Hematopoietic multipotent progenitor cell (in vitro differentiated cells): ENCODE measurements around the gene FAM83E. TPM values are rescaled to one million over a fixed set of nuclear protein-coding genes. Genes with fewer than 3 reads are reported as not detected.
"Not testable (repeated sequence)": the region's sequence is repeated elsewhere in the genome, so short reads cannot be mapped to it uniquely, and the experiment has no call there.

ENCODE experiments used
- DNase-seq, 3 donors: peaks; one replicate each; pipeline ENCODE4 v3.0.0-alpha.2; 2011 to 2015; ENCODE audit warnings: low read depth in 2 of 3, low spot score in 2 of 3
- total RNA-seq: library from RNA; depleted of rRNA; stranded (reverse); fragments of >200 nt; gene quantifications from one replicate; pipeline ENCODE4 v1.2.3, GENCODE V29; 2012

The FAM83E gene
- total RNA-seq = 3.2 TPM

DNA sequence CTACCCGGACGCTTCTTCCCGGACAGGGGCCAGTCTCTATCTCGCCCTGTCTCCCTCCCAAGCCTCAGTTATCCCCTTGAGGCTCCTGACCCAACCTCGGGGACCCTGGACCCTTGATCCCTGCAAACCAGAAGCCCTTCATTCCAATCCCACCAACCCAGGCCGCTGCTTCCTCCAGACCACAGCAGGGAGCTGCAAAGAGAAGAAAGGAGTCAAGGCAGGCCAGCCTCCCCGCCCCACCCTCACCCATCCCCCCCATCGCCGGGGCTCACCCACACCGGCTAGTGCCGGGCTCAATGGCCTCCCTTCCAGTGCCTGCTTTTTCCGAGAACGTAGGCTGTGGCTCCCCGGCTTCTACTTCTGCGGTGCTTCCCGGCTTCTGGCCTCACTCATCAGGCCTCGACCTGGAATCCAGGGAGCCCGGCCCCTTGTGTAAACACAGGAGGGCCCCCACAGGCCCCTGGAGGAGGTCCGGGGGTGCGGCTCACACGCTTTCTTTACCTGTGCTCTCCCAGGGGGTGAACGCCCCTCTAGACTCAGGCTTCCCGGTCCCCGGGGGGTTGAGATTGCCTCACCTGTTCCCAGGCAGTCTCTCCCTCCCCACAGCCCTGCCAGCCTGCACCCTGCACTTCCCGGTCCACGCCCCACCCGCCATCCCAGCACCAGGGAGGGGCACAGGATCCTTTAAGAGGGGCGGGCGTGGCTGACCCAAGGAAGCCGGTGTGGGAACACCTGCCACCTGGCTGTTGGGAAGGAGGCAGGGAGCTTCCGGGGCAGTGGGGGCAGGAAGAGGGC lies at the start of gene FAM83E:
TSS of gene FAM83E (minus strand) at position 641 of the 795 bp plus-strand sequence. CDS start 1,704 bp downstream, outside the sequence.
- no peak for DNase-seq

- DNase-seq = no peak
Observed at GRCh38 chr19:48664476-48664875, 49.6 kb upstream of the FAM83E start.

- no peak for DNase-seq
Observed at GRCh38 chr19:48663667-48664066, 48.8 kb upstream of the FAM83E start.

DNA sequence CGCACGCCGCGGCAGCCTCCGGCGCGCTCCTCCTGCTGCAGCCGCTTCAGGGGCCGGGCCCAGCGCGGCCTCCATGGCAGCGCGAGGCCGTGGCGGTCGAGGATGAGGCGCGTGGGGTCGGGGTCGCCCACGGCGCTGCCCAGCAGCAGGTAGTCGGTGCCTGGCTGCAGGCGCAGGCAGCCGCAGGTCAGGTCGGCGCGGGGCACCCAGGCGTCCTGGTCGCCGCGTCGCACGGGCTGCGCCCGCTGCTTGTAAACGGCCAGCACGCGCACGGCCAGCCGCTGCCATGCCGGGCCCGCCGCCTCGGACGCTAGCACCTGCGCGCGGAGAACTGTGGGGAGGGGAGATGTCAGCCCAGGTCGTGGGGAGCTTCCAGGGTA lies 46.8 kb upstream of the FAM83E start:
- DNase-seq = no peak

- DNase-seq = peak; percentile 63 to 95 (median 88)
Observed at GRCh38 chr19:48660852-48661710, 46.2 kb upstream of the FAM83E start.

GRCh38 chr19:48659768-48660167 lies 44.9 kb upstream of the FAM83E start:
- DNase-seq = peak in 1 of 3 donors; percentile 8

DNA sequence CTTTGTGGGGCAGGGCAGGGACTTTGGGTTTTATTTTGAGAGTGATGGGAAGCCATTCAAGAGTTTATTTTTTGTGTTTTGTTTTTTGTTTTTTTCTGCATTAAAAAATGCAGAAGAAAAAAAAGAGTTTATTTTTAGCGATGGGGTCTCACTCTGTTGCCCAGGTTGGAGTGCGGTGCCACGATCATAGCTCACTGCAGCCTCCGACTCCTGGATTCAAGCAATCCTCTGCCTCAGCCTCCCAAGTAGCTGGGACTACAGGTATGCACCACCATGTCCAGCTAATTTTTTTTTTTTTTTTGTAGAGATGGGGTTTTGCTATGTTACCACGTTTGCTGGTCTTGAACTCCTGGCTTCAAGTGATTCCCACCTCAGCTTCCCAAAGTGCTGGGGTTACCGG lies 43.6 kb upstream of the FAM83E start:
- DNase-seq = no peak

- DNase-seq = not testable (repeated sequence)
Observed at GRCh38 chr19:48657828-48658227, 43.0 kb upstream of the FAM83E start.

GRCh38 chr19:48656840-48657474 lies 42.1 kb upstream of the FAM83E start:
- no peak for DNase-seq

DNA sequence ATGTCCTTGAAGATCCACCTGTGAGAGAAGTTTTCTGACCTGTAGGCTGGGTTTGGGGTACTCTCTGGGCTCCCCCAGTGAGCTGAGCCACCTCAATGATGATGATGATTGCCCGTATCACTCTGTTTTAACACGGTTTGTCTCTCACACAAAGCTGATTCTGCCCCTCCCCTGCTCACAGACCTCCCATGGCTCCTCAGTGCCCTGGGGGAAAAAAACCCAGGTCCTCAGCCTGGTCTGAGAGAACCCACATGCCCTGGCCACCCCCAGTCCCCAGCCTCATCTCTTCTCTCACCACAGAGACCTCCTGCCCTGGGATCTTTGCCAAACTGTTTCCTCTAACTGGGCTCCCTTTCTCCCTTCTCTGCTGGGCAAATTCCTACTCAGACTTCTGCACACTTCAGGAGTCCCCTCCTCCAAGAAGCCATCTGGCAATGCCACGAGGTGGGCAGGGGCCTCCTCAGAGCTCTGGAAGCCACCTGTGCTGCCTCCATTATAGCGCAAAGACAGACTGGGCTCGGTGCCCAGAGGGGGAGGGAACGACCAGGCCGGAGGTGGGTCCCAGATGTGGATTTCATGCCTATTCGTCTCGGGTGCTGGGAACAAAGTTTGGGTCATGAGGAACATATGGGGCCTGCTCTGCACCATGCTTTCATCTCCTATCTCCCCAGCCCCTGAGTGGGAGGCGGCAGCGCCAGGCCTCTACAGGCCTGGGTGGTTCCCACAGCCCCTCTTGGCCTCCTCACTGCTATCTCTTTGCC lies 39.6 kb upstream of the FAM83E start:
- DNase-seq = no peak

- DNase-seq = no peak
Observed at GRCh38 chr19:48651683-48652048, 36.8 kb upstream of the FAM83E start.

- DNase-seq = no peak
Observed at GRCh38 chr19:48650974-48651682, 36.3 kb upstream of the FAM83E start.

GRCh38 chr19:48648134-48648533 lies 33.3 kb upstream of the FAM83E start:
- no peak for DNase-seq

- no peak for DNase-seq
Observed at GRCh38 chr19:48646722-48647216, 31.9 kb upstream of the FAM83E start.

GRCh38 chr19:48646001-48646721 lies 31.3 kb upstream of the FAM83E start, which contains the start of gene CA11:
TSS of gene CA11 (minus strand) at chr19:48646187. CDS start at chr19:48645632, 555 bp downstream.
- DNase-seq = peak; percentile 84 to 94 (median 91)

- DNase-seq = no peak
Observed at GRCh38 chr19:48645620-48646000, 30.7 kb upstream of the FAM83E start.

DNA sequence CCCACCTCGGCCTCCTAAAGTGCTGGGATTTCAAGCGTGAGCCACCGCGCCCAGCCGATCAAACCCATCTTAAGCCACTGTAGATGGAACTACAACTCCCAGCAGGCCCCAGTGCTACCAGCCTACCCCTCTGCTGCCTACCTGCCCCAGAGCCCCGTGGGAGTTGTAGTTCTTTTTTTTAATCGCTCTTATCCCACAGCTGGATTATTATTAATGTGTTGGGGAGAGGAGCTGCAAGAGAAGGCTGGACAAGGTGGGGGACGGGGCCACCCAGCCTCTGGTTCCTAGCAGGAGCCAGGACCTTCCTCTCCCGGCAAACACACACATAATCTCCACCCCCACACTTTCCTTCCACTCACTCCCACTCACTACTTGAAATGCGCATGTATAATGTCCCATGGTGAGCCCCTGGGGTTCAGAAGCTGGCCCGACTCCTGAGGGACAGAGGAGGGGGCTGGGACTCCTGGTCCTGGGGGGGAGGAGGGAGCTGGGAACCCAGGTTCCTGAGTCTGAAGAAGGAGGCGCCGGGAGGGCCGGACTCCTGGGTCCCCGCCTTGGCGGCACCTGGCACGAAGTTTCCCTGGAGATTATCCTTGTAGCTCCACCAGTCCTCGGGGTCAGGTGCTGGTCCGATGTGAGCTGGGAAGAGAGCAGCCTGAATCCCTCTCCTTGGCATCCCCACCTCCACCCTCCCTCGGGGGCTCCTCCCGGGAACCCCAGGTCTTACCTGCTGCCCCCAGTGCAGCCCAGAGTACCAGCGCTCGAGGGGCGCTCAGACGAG lies 30.2 kb upstream of the FAM83E start:
- DNase-seq = peak in 2 of 3 donors; percentile 72 to 86

DNA sequence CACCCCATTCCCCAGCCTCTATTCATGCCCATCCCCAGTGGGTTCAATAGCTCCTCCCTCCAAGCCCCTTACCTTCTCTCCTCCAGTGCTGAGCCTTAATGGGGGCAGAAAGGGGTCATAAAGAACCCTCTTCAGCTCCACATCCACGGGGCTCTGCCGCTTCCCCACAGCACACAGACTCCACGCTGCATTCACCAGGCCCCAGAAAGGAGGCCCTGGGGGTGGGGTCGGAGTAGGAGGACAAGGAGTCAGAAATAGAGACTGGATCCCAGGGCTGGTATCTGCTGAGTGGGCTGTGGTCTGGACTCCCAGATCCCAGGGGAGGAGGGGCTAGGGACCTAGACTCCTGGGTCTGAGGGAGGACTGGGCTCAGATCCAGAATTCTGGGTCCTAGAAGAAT lies 29.5 kb upstream of the FAM83E start:
- DNase-seq = no peak
